GM23338 (cell line): ENCODE data around the gene SLC6A15. TPM values are rescaled to one million over a fixed set of nuclear protein-coding genes. Genes with fewer than 3 reads are reported as not detected.

Experiments used
- ATAC-seq: fragments of 200-7000 bp; cut with Tn5 transposase; 3 replicates; pipeline ENCODE4 v1.9.1; 2020
- DNase-seq: peaks from one replicate; pipeline ENCODE4 v3.0.0-alpha.2; 2015; ENCODE audit warnings: low spot score
- H2AFZ ChIP-seq: fragments of 200-600 bp; sonication (generic); 2 replicates; pipeline ENCODE4 v1.8.0; 2016; ENCODE audit warnings: antibody characterized with exemption, mild to moderate bottlenecking, moderate library complexity
- H3F3A ChIP-seq: fragments of 200-600 bp; sonication (generic); replicated peaks from 2 replicates; pipeline ENCODE4 v1.8.0; 2017; ENCODE audit warnings: antibody characterized with exemption, mixed run types, low read depth
- H3K27ac ChIP-seq: fragments of 200-600 bp; sonication (generic); 2 replicates; pipeline ENCODE4 v1.6.1; 2016; ENCODE audit warnings: low read depth
- H3K27me3 ChIP-seq: fragments of 200-600 bp; sonication (generic); 2 replicates; pipeline ENCODE4 v1.8.0; 2016; ENCODE audit warnings: mild to moderate bottlenecking, mixed run types, moderate library complexity; ENCODE audit not compliant: insufficient read depth
- H3K36me3 ChIP-seq: fragments of 200-600 bp; sonication (generic); 2 replicates; pipeline ENCODE4 v1.8.0; 2016; ENCODE audit warnings: mild to moderate bottlenecking; ENCODE audit not compliant: insufficient read depth
- H3K4me1 ChIP-seq: fragments of 200-600 bp; sonication (generic); 2 replicates; pipeline ENCODE4 v1.8.0; 2016; ENCODE audit warnings: mild to moderate bottlenecking, moderate library complexity; ENCODE audit not compliant: insufficient read depth
- H3K4me2 ChIP-seq: fragments of 200-600 bp; sonication (generic); 2 replicates; pipeline ENCODE4 v1.7.1; 2017; ENCODE audit warnings: mixed run types
- H3K4me3 ChIP-seq: fragments of 200-600 bp; sonication (generic); 2 replicates; pipeline ENCODE4 v1.6.1; 2016; ENCODE audit warnings: mixed run types
- H3K79me2 ChIP-seq: fragments of 200-600 bp; sonication (generic); replicated peaks from 2 replicates; pipeline ENCODE4 v1.8.0; 2017; ENCODE audit warnings: mild to moderate bottlenecking; ENCODE audit not compliant: insufficient read depth
- H3K9me2 ChIP-seq: fragments of 200-600 bp; sonication (generic); 2 replicates; pipeline ENCODE4 v1.8.0; 2017; ENCODE audit not compliant: insufficient read depth
- H4K20me1 ChIP-seq: fragments of 200-600 bp; sonication (generic); replicated peaks from 2 replicates; pipeline ENCODE4 v1.8.0; 2017; ENCODE audit warnings: mild to moderate bottlenecking; ENCODE audit not compliant: insufficient read depth
- H3K27ac Mint-ChIP-seq: 2 replicates; pipeline ENCODE4 v1.8.0; 2020; ENCODE audit warnings: inconsistent platforms, mild to moderate bottlenecking, moderate library complexity, mixed read lengths
- H3K27me3 Mint-ChIP-seq: 3 replicates; pipeline ENCODE4 v1.8.0; 2022; ENCODE audit warnings: low read depth, mild to moderate bottlenecking, moderate library complexity, mixed read lengths, inconsistent platforms; ENCODE audit not compliant: insufficient read depth, poor library complexity
- H3K36me3 Mint-ChIP-seq: 3 replicates; pipeline ENCODE4 v1.8.0; 2021; ENCODE audit warnings: low read depth, mild to moderate bottlenecking, inconsistent platforms, moderate library complexity, mixed read lengths
- H3K4me1 Mint-ChIP-seq: 3 replicates; pipeline ENCODE4 v1.8.0; 2020; ENCODE audit warnings: mild to moderate bottlenecking, inconsistent platforms, mixed read lengths
- H3K4me3 Mint-ChIP-seq: 3 replicates; pipeline ENCODE4 v1.8.0; 2021; ENCODE audit warnings: moderate library complexity, mild to moderate bottlenecking, inconsistent platforms, mixed read lengths
- H3K9me3 Mint-ChIP-seq: 3 replicates; pipeline ENCODE4 v1.8.0; 2020; ENCODE audit warnings: moderate library complexity, mild to moderate bottlenecking, inconsistent platforms, mixed read lengths
- CREB1 ChIP-seq: fragments of 250-450 bp; sonication (Bioruptor Pico); IDR thresholded peaks from 2 replicates; pipeline ENCODE4 v1.5.0; 2020; ENCODE audit warnings: low read depth, mild to moderate bottlenecking, moderate library complexity
- EZH2 ChIP-seq: fragments of 200-600 bp; sonication (generic); IDR thresholded peaks from one replicate; pipeline ENCODE4 v1.8.0; 2017; ENCODE audit warnings: antibody characterized with exemption, mild to moderate bottlenecking, low read depth; ENCODE audit not compliant: unreplicated experiment
- EZH2phosphoT487 ChIP-seq: fragments of 200-600 bp; sonication (generic); IDR thresholded peaks from one replicate; pipeline ENCODE4 v1.8.1; 2018; ENCODE audit warnings: antibody characterized with exemption; ENCODE audit not compliant: unreplicated experiment
- JUNB ChIP-seq: IDR thresholded peaks from one replicate; pipeline ENCODE4 v1.6.1; 2016; ENCODE audit warnings: antibody characterized with exemption; ENCODE audit not compliant: unreplicated experiment
- POLR2AphosphoS5 ChIP-seq: IDR thresholded peaks from 2 replicates; pipeline ENCODE4 v1.6.1; 2016; ENCODE audit warnings: antibody characterized with exemption, low read depth
- STAT1 ChIP-seq: IDR thresholded peaks from one replicate; pipeline ENCODE4 v1.6.1; 2016; ENCODE audit warnings: antibody characterized with exemption; ENCODE audit not compliant: unreplicated experiment
- ZNF114 ChIP-seq: fragments of 250-450 bp; sonication (Bioruptor Pico); IDR thresholded peaks from 2 replicates; pipeline ENCODE4 v1.5.0; 2020; ENCODE audit warnings: mild to moderate bottlenecking, moderate library complexity
- ZNF331 ChIP-seq: fragments of 250-450 bp; sonication (Bioruptor Pico); IDR thresholded peaks from 2 replicates; pipeline ENCODE4 v1.5.0; 2020; ENCODE audit warnings: low read depth, mild to moderate bottlenecking, moderate library complexity
- polyA plus RNA-seq: library from polyadenylated mRNA; unstranded; fragments of >200 nt; fragmentation: Nextera tagmentation; extraction: Ambion mirVana; gene quantifications from 2 replicates; pipeline ENCODE4 v1.2.1, GENCODE V29; 2016
- total RNA-seq: library from RNA; depleted of rRNA; stranded (reverse); fragments of >200 nt; shearing (Covaris generic); gene quantifications from 2 replicates; pipeline ENCODE4 v1.2.3, GENCODE V29; 2014
- TF ChIP-seq, protein P1 (sequence below): IDR thresholded peaks from one replicate; pipeline ENCODE4 v1.6.1; 2018; ENCODE audit warnings: antibody characterized with exemption; ENCODE audit not compliant: unreplicated experiment
- TF ChIP-seq, protein P2 (sequence below), 2 experiments: fragments of 200-600 bp in 1 of 2; sonication (generic) in 1 of 2; conservative IDR thresholded peaks; 2 replicates each; pipeline versions ENCODE4 v1.5.1 to v1.6.1; 2016 to 2017; ENCODE audit warnings: antibody characterized with exemption in 2 of 2, low read depth in 2 of 2, mild to moderate bottlenecking in 2 of 2, moderate library complexity in 1 of 2
- TF ChIP-seq, protein P3 (sequence below): IDR thresholded peaks from 2 replicates; pipeline ENCODE4 v1.6.1; 2016; ENCODE audit warnings: antibody characterized with exemption

Gene SLC6A15
- total and polyA plus RNA-seq, 2 experiments from 2014 or later, result 12.1 to 27.9 TPM

DNA sequence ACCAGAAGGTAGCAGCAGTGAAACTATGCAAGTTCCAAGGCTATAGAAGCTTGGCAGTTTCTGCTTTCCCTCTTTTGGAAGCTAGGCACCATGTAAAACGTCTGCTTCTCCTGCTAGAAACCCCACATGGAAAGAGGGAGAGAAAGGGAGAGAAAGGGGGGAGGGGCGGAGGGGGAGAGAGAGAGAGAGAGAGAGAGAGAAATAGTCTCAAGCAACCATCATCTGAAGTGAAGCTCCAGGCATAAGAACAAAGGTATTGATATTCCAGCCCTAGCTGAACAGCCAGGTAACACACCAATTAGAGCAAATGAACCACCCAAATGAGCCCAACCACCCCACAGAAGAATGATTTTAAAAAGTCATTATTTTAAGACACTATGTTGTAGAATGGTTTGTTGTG, 8.5 kb downstream of the SLC6A15 start:
- Histone ChIP-seq H3K9me2 (no peaks in the 10 kb centered on the region), H3F3A (no peaks in the 10 kb centered on the region), H3K79me2 (peaks cover 70% of the 10 kb centered on the region), H4K20me1 (peaks cover 11% of the 10 kb centered on the region), H3K4me3 (no peak overlapping the region), H3K36me3 (no peaks in the 10 kb centered on the region), H2AFZ (no peak overlapping the region), H3K27me3 (no peaks in the 10 kb centered on the region), H3K27ac (no peak overlapping the region), H3K4me1 (no peaks in the 10 kb centered on the region), H3K4me2 (no peak overlapping the region)
- no peak overlapping the region for H3K27ac Mint-ChIP-seq
- peak; percentile 24 for DNase-seq
- TF ChIP-seq EZH2 (no peak), CREB1 (CRISPR knock-in tag) (no peak), EZH2phosphoT487 (no peak), STAT1 (no peak)
- TF ChIP-seq, protein P1, sequence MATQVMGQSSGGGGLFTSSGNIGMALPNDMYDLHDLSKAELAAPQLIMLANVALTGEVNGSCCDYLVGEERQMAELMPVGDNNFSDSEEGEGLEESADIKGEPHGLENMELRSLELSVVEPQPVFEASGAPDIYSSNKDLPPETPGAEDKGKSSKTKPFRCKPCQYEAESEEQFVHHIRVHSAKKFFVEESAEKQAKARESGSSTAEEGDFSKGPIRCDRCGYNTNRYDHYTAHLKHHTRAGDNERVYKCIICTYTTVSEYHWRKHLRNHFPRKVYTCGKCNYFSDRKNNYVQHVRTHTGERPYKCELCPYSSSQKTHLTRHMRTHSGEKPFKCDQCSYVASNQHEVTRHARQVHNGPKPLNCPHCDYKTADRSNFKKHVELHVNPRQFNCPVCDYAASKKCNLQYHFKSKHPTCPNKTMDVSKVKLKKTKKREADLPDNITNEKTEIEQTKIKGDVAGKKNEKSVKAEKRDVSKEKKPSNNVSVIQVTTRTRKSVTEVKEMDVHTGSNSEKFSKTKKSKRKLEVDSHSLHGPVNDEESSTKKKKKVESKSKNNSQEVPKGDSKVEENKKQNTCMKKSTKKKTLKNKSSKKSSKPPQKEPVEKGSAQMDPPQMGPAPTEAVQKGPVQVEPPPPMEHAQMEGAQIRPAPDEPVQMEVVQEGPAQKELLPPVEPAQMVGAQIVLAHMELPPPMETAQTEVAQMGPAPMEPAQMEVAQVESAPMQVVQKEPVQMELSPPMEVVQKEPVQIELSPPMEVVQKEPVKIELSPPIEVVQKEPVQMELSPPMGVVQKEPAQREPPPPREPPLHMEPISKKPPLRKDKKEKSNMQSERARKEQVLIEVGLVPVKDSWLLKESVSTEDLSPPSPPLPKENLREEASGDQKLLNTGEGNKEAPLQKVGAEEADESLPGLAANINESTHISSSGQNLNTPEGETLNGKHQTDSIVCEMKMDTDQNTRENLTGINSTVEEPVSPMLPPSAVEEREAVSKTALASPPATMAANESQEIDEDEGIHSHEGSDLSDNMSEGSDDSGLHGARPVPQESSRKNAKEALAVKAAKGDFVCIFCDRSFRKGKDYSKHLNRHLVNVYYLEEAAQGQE, result no peak
- TF ChIP-seq, protein P2, sequence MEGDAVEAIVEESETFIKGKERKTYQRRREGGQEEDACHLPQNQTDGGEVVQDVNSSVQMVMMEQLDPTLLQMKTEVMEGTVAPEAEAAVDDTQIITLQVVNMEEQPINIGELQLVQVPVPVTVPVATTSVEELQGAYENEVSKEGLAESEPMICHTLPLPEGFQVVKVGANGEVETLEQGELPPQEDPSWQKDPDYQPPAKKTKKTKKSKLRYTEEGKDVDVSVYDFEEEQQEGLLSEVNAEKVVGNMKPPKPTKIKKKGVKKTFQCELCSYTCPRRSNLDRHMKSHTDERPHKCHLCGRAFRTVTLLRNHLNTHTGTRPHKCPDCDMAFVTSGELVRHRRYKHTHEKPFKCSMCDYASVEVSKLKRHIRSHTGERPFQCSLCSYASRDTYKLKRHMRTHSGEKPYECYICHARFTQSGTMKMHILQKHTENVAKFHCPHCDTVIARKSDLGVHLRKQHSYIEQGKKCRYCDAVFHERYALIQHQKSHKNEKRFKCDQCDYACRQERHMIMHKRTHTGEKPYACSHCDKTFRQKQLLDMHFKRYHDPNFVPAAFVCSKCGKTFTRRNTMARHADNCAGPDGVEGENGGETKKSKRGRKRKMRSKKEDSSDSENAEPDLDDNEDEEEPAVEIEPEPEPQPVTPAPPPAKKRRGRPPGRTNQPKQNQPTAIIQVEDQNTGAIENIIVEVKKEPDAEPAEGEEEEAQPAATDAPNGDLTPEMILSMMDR (conservative IDR thresholded peaks at IDR 0.05; ENCODE audit: low read depth in 2 of 2), result no peak
- TF ChIP-seq, protein P3, sequence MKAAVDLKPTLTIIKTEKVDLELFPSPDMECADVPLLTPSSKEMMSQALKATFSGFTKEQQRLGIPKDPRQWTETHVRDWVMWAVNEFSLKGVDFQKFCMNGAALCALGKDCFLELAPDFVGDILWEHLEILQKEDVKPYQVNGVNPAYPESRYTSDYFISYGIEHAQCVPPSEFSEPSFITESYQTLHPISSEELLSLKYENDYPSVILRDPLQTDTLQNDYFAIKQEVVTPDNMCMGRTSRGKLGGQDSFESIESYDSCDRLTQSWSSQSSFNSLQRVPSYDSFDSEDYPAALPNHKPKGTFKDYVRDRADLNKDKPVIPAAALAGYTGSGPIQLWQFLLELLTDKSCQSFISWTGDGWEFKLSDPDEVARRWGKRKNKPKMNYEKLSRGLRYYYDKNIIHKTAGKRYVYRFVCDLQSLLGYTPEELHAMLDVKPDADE, result no peak
- H3K27me3 Mint-ChIP-seq, result no peaks in the 10 kb centered on the region
- H3K4me1 Mint-ChIP-seq, result peaks cover 10% of the 10 kb centered on the region; the same call in 2 of the 3 replicates
- peak; percentile 49; the same call in 2 of the 3 replicates for ATAC-seq
- no peak overlapping the region for H3K4me3 Mint-ChIP-seq
- H3K9me3 Mint-ChIP-seq, result no peaks in the 10 kb centered on the region
- no peaks in the 10 kb centered on the region for H3K36me3 Mint-ChIP-seq

DNA sequence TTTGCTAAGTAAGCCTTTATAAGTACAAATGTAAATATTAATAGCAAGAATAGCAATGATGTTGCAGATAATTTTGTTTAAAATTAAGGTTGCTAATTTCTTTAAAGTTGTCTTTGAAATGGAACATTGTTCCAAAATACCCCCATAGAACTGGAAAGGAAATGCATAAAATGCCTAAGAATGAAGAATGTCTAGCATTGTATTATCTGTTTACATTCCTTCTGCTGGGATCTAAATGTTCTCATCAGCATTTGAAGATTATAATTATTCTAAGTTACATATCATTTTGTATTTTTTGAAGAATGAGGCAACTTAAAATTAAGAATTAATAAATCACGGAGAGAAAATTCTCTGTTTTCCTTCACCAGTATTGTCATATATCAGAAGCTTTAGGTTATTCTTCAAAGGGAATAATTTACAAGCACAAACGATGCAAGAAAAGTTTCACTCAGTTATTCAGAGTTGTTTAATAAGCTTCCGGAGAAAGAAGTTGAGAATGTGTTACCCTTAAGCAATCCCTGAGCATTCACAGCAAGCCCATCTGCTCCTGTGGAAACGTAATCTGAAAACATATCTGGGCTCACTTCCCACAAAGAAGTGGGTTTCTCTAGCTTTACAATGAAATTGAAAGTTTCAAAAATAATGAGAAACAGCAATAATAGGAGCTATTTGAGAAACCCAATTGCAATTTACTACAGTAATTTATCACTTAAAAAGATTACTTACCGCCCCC, 21.3 kb downstream of the SLC6A15 start:
- peaks cover 5% of the 10 kb centered on the region for H3K79me2 ChIP-seq
- no peak overlapping the region for H2AFZ ChIP-seq
- no peak overlapping the region for H3K4me3 ChIP-seq
- H3K27ac ChIP-seq, result peak overlapping the region; percentile 29; the same call in 1 of the 2 replicates
- H3K36me3 ChIP-seq, result no peaks in the 10 kb centered on the region
- DNase-seq (no peak), ATAC-seq (no peak)
- Mint-ChIP-seq H3K36me3 (no peaks in the 10 kb centered on the region), H3K9me3 (no peaks in the 10 kb centered on the region), H3K27me3 (no peaks in the 10 kb centered on the region), H3K27ac (no peak overlapping the region), H3K4me3 (no peak overlapping the region), H3K4me1 (peaks cover 7% of the 10 kb centered on the region; the same call in 2 of the 3 replicates)
- H3K9me2 ChIP-seq, result no peaks in the 10 kb centered on the region
- TF ChIP-seq CREB1 (CRISPR knock-in tag), result no peak
- TF ChIP-seq ZNF114 (CRISPR knock-in tag), result no peak
- TF ChIP-seq JUNB, result no peak
- no peak for TF ChIP-seq ZNF331 (CRISPR knock-in tag)
- TF ChIP-seq, protein P3, result no peak
- TF ChIP-seq, protein P2 (conservative IDR thresholded peaks at IDR 0.05; ENCODE audit: low read depth in 2 of 2), result no peak
- TF ChIP-seq POLR2AphosphoS5, result no peak
- no peaks in the 10 kb centered on the region for H4K20me1 ChIP-seq
- H3K4me1 ChIP-seq, result peaks cover 13% of the 10 kb centered on the region
- H3F3A ChIP-seq, result no peaks in the 10 kb centered on the region
- H3K4me2 ChIP-seq, result peak overlapping the region; percentile 28
- no peaks in the 10 kb centered on the region for H3K27me3 ChIP-seq
